Testis (tissue), 3 donors: Measurements from ENCODE around the gene ZNF862. TPM values are rescaled to one million over a fixed set of nuclear protein-coding genes. Genes with fewer than 3 reads are reported as not detected.

Source experiments
- DNase-seq: peaks from one replicate; pipeline ENCODE4 v3.0.0-alpha.2; 2019
- H3K27ac ChIP-seq, 2 donors: fragments of 200-600 bp; sonication (generic); one replicate each; pipeline ENCODE4 v1.5.1; 2019
- H3K27me3 ChIP-seq: fragments of 200-600 bp; sonication (generic); one replicate; pipeline ENCODE4 v1.5.1; 2019
- H3K36me3 ChIP-seq: fragments of 200-600 bp; sonication (generic); one replicate; pipeline ENCODE4 v1.5.1; 2017; ENCODE audit warnings: low read depth; ENCODE audit errors: missing control alignments
- H3K4me1 ChIP-seq: fragments of 200-600 bp; sonication (generic); one replicate; pipeline ENCODE4 v1.5.1; 2019
- H3K4me3 ChIP-seq, 2 donors: fragments of 200-600 bp; sonication (generic); one replicate each; pipeline ENCODE4 v1.5.1; 2017 to 2019
- H3K9me3 ChIP-seq: fragments of 200-600 bp; sonication (generic); one replicate; pipeline ENCODE4 v1.5.1; 2017
- CTCF ChIP-seq, 3 experiments: fragments of 450-650 bp in 2 of 3; fragments of 200-600 bp in 1 of 3; sonication (generic) in 1 of 3; IDR thresholded peaks; one replicate each; pipeline ENCODE4 v1.5.1; 2016 to 2019; ENCODE audit warnings: antibody characterized with exemption in 3 of 3, mild to moderate bottlenecking in 2 of 3, moderate library complexity in 1 of 3
- POLR2A ChIP-seq: fragments of 450-650 bp; IDR thresholded peaks from one replicate; pipeline ENCODE4 v1.6.1; 2017; ENCODE audit warnings: antibody characterized with exemption, mild to moderate bottlenecking, moderate library complexity
- WGBS, 2 donors: methylation state at CpG; one replicate each; pipeline ENCODE4 v1.1.5; 2018; 5-methylcytosine and 5-hydroxymethylcytosine counted together
- intact Hi-C: fragments of 100-400 bp; cut with DNase I; formaldehyde crosslinking; loops from one replicate; pipeline ENCODE4 v1.15.1; 2023; ENCODE audit warnings: low total_unique reads
- polyA plus RNA-seq: library from polyadenylated mRNA; stranded (reverse); fragments of 350-450 nt; fragmentation: Illumina TruSeq; extraction: RNeasy Lipid Tissue Mini Kit (QIAGEN cat#74804); gene quantifications from one replicate; pipeline ENCODE4 v1.2.3, GENCODE V29; 2014; ENCODE audit warnings: low read depth, low replicate concordance; ENCODE audit not compliant: insufficient read depth
- total RNA-seq, 2 donors: library from RNA; depleted of rRNA; stranded (reverse); fragments of >200 nt; gene quantifications; one replicate each; pipeline ENCODE4 v1.2.3, GENCODE V29; 2016

ZNF862 gene
- total and polyA plus RNA-seq, 3 donors from 2014 or later = 12.8 to 24.5 (median 21.6) TPM

- no peak for DNase-seq
- intact Hi-C loops = no loop called here
- no peaks in the 10 kb centered on the region for H3K9me3 ChIP-seq
- H3K27ac ChIP-seq = no peak overlapping the region
- H3K4me3 ChIP-seq = no peak overlapping the region
- H3K36me3 ChIP-seq = no peaks in the 10 kb centered on the region
- TF ChIP-seq POLR2A (no peak), CTCF (IDR thresholded peaks at IDR 0.05) (no peak)
- H3K4me1 ChIP-seq = no peaks in the 10 kb centered on the region
- no peaks in the 10 kb centered on the region for H3K27me3 ChIP-seq
- WGBS, 2 donors = 86 to 91% methylated on average over 6 to 18 of the region's 19 CpGs
Measured at GRCh38 chr7:149824748-149825566, 13.2 kb upstream of the ZNF862 start.

- no peak for TF ChIP-seq POLR2A
- no peak for TF ChIP-seq CTCF (IDR thresholded peaks at IDR 0.05)
- H3K4me1 ChIP-seq = no peaks in the 10 kb centered on the region
- intact Hi-C loops = no loop called here
- no peak overlapping the region for H3K27ac ChIP-seq
- H3K36me3 ChIP-seq = no peaks in the 10 kb centered on the region
- H3K4me3 ChIP-seq = no peak overlapping the region
- H3K27me3 ChIP-seq = no peaks in the 10 kb centered on the region
- 93 to 95% methylated on average over 5 to 19 of the region's 19 CpGs for WGBS, 2 donors
- no peaks in the 10 kb centered on the region for H3K9me3 ChIP-seq
- no peak for DNase-seq
Measured at GRCh38 chr7:149825567-149826343, 12.4 kb upstream of the ZNF862 start.

- DNase-seq = no peak
- WGBS, 2 donors = 50 to 87% methylated on average over 2 to 12 of the region's 12 CpGs
- H3K4me3 ChIP-seq = no peak overlapping the region
Measured at GRCh38 chr7:149826344-149827088, 11.7 kb upstream of the ZNF862 start.

More at GRCh38 chr7:149826344-149827088, 11.7 kb upstream of the ZNF862 start:
- Histone ChIP-seq H3K36me3 (no peaks in the 10 kb centered on the region), H3K27ac (no peak overlapping the region), H3K9me3 (no peaks in the 10 kb centered on the region), H3K27me3 (no peaks in the 10 kb centered on the region), H3K4me1 (no peaks in the 10 kb centered on the region)
- intact Hi-C loops = no loop called here
- TF ChIP-seq CTCF (IDR thresholded peaks at IDR 0.05) = no peak
- TF ChIP-seq POLR2A = no peak
